Activated CD4-positive, alpha-beta T cell treated with anti-CD3 and anti-CD28 coated beads, Interleukin-2, amount 50 U/mL, for 16 hours (primary cell): ENCODE data around the gene NAA80.
A peak's percentile ranks its signal among the peaks of the same experiment; 100 is the strongest.
"Not testable (repeated sequence)": the region's sequence is repeated elsewhere in the genome, so short reads cannot be mapped to it uniquely, and the experiment has no call there.

Experiments
- DNase-seq: peaks from one replicate; pipeline ENCODE4 v3.0.0-alpha.2; 2020

Gene NAA80

GRCh38 chr3:50312041-50312440 lies 12.8 kb upstream of the NAA80 start:
- not testable (repeated sequence) for DNase-seq

GRCh38 chr3:50304601-50305000 lies 5.4 kb upstream of the NAA80 start:
- DNase-seq = no peak

GRCh38 chr3:50303013-50303815 lies 4.0 kb upstream of the NAA80 start, which contains the start of gene HYAL1:
Gene HYAL1, minus strand, starts transcription at chr3:50303574. Its CDS starts 618 bp downstream, at chr3:50302956.
- DNase-seq = no peak

GRCh38 chr3:50302095-50303012 lies 3.1 kb upstream of the NAA80 start:
- DNase-seq = no peak

- DNase-seq = no peak
These were observed 1.6 kb upstream of the NAA80 start for GRCh38 chr3:50300681-50301254.

GRCh38 chr3:50299929-50300680 lies 900 bp upstream of the NAA80 start:
- peak; percentile 37 for DNase-seq

GRCh38 chr3:50299638-50299928 lies 378 bp upstream of the NAA80 start:
- DNase-seq = no peak

GRCh38 chr3:50297896-50298725 lies 1.1 kb downstream of the NAA80 start:
- DNase-seq = no peak

GRCh38 chr3:50297384-50297775 lies 1.8 kb downstream of the NAA80 start:
- no peak for DNase-seq

GRCh38 chr3:50296721-50297383 lies 2.4 kb downstream of the NAA80 start:
- DNase-seq = no peak

GRCh38 chr3:50295553-50296431 lies 3.4 kb downstream of the NAA80 start:
- DNase-seq = no peak

- DNase-seq = no peak
These were observed 4.5 kb downstream of the NAA80 start for GRCh38 chr3:50294492-50295403.

- DNase-seq = no peak
These were observed 5.1 kb downstream of the NAA80 start for GRCh38 chr3:50294089-50294488.

GRCh38 chr3:50293079-50293801 lies 6.0 kb downstream of the NAA80 start:
- no peak for DNase-seq

GRCh38 chr3:50292159-50293078 lies 6.8 kb downstream of the NAA80 start, which contains the start of gene IFRD2:
Gene IFRD2, minus strand, starts transcription at chr3:50292429. Its CDS starts 155 bp downstream, at chr3:50292274.
- peak; percentile 98 for DNase-seq

GRCh38 chr3:50290161-50290641 lies 9.0 kb downstream of the NAA80 start:
- DNase-seq = no peak

- DNase-seq = no peak
These were observed 10.1 kb downstream of the NAA80 start for GRCh38 chr3:50289130-50289529.
